HCT116 (cell line): ENCODE data around the gene KRT7. TPM values are rescaled to one million over a fixed set of nuclear protein-coding genes. Genes with fewer than 3 reads are reported as not detected.

Source experiments
- ATAC-seq: fragments of 200-7000 bp; cut with Tn5 transposase; 2 replicates; pipeline ENCODE4 v1.9.1; 2020; ENCODE audit warnings: mild to moderate bottlenecking, moderate library complexity
- BruUV-seq: library from RNA; stranded (reverse); fragments of 400-500 nt; replicated peaks from 2 replicates; lab custom pipeline; 2021; lab: Mats Ljungman, UMichigan
- CTCF ChIA-PET: fragments of 300-600 bp; sonication (Branson Sonifier 250); formaldehyde crosslinking; loops from one replicate; lab custom pipeline; 2021; ENCODE audit warnings: antibody characterized with exemption; lab: Charles Lee
- POLR2A ChIA-PET: fragments of 300-600, 350-600 bp; sonication (Branson Sonifier 250); formaldehyde crosslinking; loops from one replicate; lab custom pipeline; 2021; ENCODE audit warnings: antibody characterized with exemption; lab: Charles Lee
- RAD21 ChIA-PET, 2 experiments: fragments of 300-600 bp; sonication (Branson Sonifier 250); formaldehyde crosslinking; loops; one replicate each; lab custom pipeline; 2023; ENCODE audit warnings: low total read pairs in 2 of 2; ENCODE audit not compliant: uncharacterized antibody in 2 of 2, unreplicated experiment in 2 of 2, low non-redundant PET in 1 of 2; lab: Charles Lee
- DNase-seq: peaks from one replicate; pipeline ENCODE4 v3.0.0-alpha.2; 2010; ENCODE audit warnings: low read depth, low spot score
- H2AFZ ChIP-seq: fragments of 200-600 bp; shearing (Covaris generic), sonication (generic); 2 replicates; pipeline ENCODE4 v1.6.1; 2017; ENCODE audit warnings: low read depth, mixed run types, mixed read lengths, antibody characterized with exemption, low read length; ENCODE audit not compliant: poor library complexity, severe bottlenecking
- H3K27ac ChIP-seq: 2 replicates; pipeline ENCODE4 v1.5.1; 2012; ENCODE audit warnings: low read depth, low read length
- H3K27me3 ChIP-seq: fragments of 200-600 bp; sonication (generic); 2 replicates; pipeline ENCODE4 v1.6.1; 2016; ENCODE audit warnings: mixed run types, low read length, mixed read lengths; ENCODE audit not compliant: insufficient read depth
- H3K36me3 ChIP-seq, 2 experiments: fragments of 200-500 bp in 1 of 2; fragments of 200-600 bp in 1 of 2; sonication (Bioruptor generic) in 1 of 2; sonication (generic) in 1 of 2; 2 replicates each; pipeline versions ENCODE4 v1.5.1 to v1.6.1; 2014 to 2016; ENCODE audit warnings: low read length in 2 of 2, inconsistent platforms in 1 of 2, mixed read lengths in 1 of 2, mixed run types in 1 of 2; ENCODE audit not compliant: insufficient read depth in 2 of 2, control insufficient read depth in 1 of 2
- H3K4me1 ChIP-seq, 2 experiments: fragments of 200-600 bp in 1 of 2; sonication (generic) in 1 of 2; 2 replicates each; pipeline versions ENCODE4 v1.5.1 to v1.6.1; 2012 to 2017; ENCODE audit warnings: low read length in 2 of 2, inconsistent platforms in 1 of 2, mild to moderate bottlenecking in 1 of 2, mixed read lengths in 1 of 2, mixed run types in 1 of 2, moderate library complexity in 1 of 2; ENCODE audit not compliant: insufficient read depth in 2 of 2, control insufficient read depth in 1 of 2
- H3K4me2 ChIP-seq: fragments of 200-600 bp; sonication (generic); 2 replicates; pipeline ENCODE4 v1.6.1; 2017; ENCODE audit warnings: mixed run types, low read length, mixed read lengths
- H3K4me3 ChIP-seq, 2 experiments: fragments of 200-600 bp in 1 of 2; sonication (generic) in 1 of 2; replicated peaks in 1 of 2; 2 replicates each; pipeline ENCODE4 v1.5.1; 2011 to 2016; ENCODE audit warnings: low read length in 2 of 2, control low read depth in 1 of 2, low read depth in 1 of 2, mild to moderate bottlenecking in 1 of 2, mixed read lengths in 1 of 2, mixed run types in 1 of 2
- H3K79me2 ChIP-seq: fragments of 200-600 bp; sonication (generic); 2 replicates; pipeline ENCODE4 v1.6.1; 2017; ENCODE audit warnings: mild to moderate bottlenecking, mixed run types, low read length, moderate library complexity, mixed read lengths; ENCODE audit not compliant: insufficient read depth
- H3K9ac ChIP-seq: fragments of 200-600 bp; sonication (generic); 2 replicates; pipeline ENCODE4 v1.6.1; 2016; ENCODE audit warnings: low read length, mixed read lengths
- H3K9me2 ChIP-seq: fragments of 200-600 bp; sonication (generic), shearing (Covaris generic); 2 replicates; pipeline ENCODE4 v1.6.1; 2017; ENCODE audit warnings: mixed run types, mild to moderate bottlenecking, moderate library complexity; ENCODE audit not compliant: insufficient read depth
- H3K9me3 ChIP-seq, 2 experiments: fragments of 200-500 bp in 1 of 2; fragments of 200-600 bp in 1 of 2; sonication (Bioruptor generic) in 1 of 2; sonication (generic) in 1 of 2; 2 replicates each; pipeline ENCODE4 v1.6.1; 2014 to 2017; ENCODE audit warnings: low read length in 2 of 2, mixed read lengths in 2 of 2, inconsistent platforms in 1 of 2, low read depth in 1 of 2, mild to moderate bottlenecking in 1 of 2, mixed run types in 1 of 2, moderate library complexity in 1 of 2; ENCODE audit not compliant: control insufficient read depth in 1 of 2, insufficient read depth in 1 of 2
- H4K20me1 ChIP-seq: fragments of 200-600 bp; sonication (generic), shearing (Covaris generic); 2 replicates; pipeline ENCODE4 v1.6.1; 2017; ENCODE audit warnings: mixed run types, mild to moderate bottlenecking, moderate library complexity; ENCODE audit not compliant: insufficient read depth
- ATF3 ChIP-seq: IDR thresholded peaks from 2 replicates; pipeline ENCODE4 v1.6.1; 2012
- CEBPB ChIP-seq: IDR thresholded peaks from 2 replicates; pipeline ENCODE4 v1.6.1; 2012; ENCODE audit warnings: low read depth
- ELF1 ChIP-seq: IDR thresholded peaks from 2 replicates; pipeline ENCODE4 v1.6.1; 2012; ENCODE audit warnings: low read depth, borderline replicate concordance
- EZH2 ChIP-seq: fragments of 200-600 bp; sonication (generic); IDR thresholded peaks from 2 replicates; pipeline ENCODE4 v1.6.1; 2017; ENCODE audit warnings: antibody characterized with exemption, mixed run types
- FOSL1 ChIP-seq: IDR thresholded peaks from 2 replicates; pipeline ENCODE4 v1.6.1; 2012; ENCODE audit warnings: low read depth
- POLR2A ChIP-seq: IDR thresholded peaks from 2 replicates; pipeline ENCODE4 v1.7.0; 2011; ENCODE audit warnings: borderline replicate concordance; ENCODE audit not compliant: insufficient read depth, insufficient read length; ENCODE audit errors: extremely low read depth
- RAD21 ChIP-seq: IDR thresholded peaks from 2 replicates; pipeline ENCODE4 v1.6.1; 2012; ENCODE audit warnings: low read depth, mild to moderate bottlenecking
- SIN3A ChIP-seq: IDR thresholded peaks from 2 replicates; pipeline ENCODE4 v1.6.1; 2012; ENCODE audit warnings: low read depth
- SP1 ChIP-seq: IDR thresholded peaks from 2 replicates; pipeline ENCODE4 v1.6.1; 2012; ENCODE audit warnings: low read depth
- SRF ChIP-seq: IDR thresholded peaks from 2 replicates; pipeline ENCODE4 v1.6.1; 2012; ENCODE audit warnings: low read depth
- TCF7L2 ChIP-seq: IDR thresholded peaks from 2 replicates; pipeline ENCODE4 v1.7.0; 2011; ENCODE audit warnings: borderline replicate concordance, inconsistent platforms; ENCODE audit not compliant: insufficient read depth, insufficient read length; ENCODE audit errors: extremely low read depth
- YY1 ChIP-seq: IDR thresholded peaks from 2 replicates; pipeline ENCODE4 v1.6.1; 2011; ENCODE audit warnings: low read length, low read depth, moderate library complexity, mild to moderate bottlenecking; ENCODE audit not compliant: insufficient replicate concordance; ENCODE audit errors: extremely low read depth
- ZNF274 ChIP-seq: fragments of 200-500 bp; sonication (Bioruptor generic); IDR thresholded peaks from 2 replicates; pipeline ENCODE4 v1.6.1; 2014; ENCODE audit warnings: mild to moderate bottlenecking, low read depth, low read length, inconsistent platforms
- intact Hi-C: fragments of 100-400 bp; cut with micrococcal nuclease; formaldehyde crosslinking; loops from 2 replicates; pipeline ENCODE4 v1.10.0; 2022
- total RNA-seq: library from RNA; stranded (reverse); gene quantifications from one replicate; pipeline ENCODE4 v1.2.1, GENCODE V29; 2021; ENCODE audit not compliant: unreplicated experiment
- TF ChIP-seq, protein P1 (sequence below): IDR thresholded peaks from 2 replicates; pipeline ENCODE4 v1.6.1; 2012
- TF ChIP-seq, protein P2 (sequence below), 3 experiments: fragments of 200-600 bp in 1 of 3; sonication (generic) in 1 of 3; IDR thresholded peaks in 2 of 3; conservative IDR thresholded peaks in 1 of 3; 2 replicates each; pipeline ENCODE4 v1.5.1; 2012 to 2017; ENCODE audit warnings: low read depth in 2 of 3, low read length in 2 of 3, antibody characterized with exemption in 1 of 3, borderline replicate concordance in 1 of 3, control low read depth in 1 of 3, mild to moderate bottlenecking in 1 of 3, mixed read lengths in 1 of 3, mixed run types in 1 of 3, moderate library complexity in 1 of 3; ENCODE audit not compliant: insufficient read depth in 1 of 3
- TF ChIP-seq, protein P3 (sequence below): IDR thresholded peaks from 2 replicates; pipeline ENCODE4 v1.6.1; 2012; ENCODE audit warnings: low read depth

The KRT7 gene
- total RNA-seq, 1 experiment from 2014 or later = 72.6 TPM

GRCh38 chr12:52198454-52199215 lies 34.4 kb upstream of the KRT7 start:
- peaks cover 28 to 62% of the 10 kb centered on the region in 2 experiments for H3K4me1 ChIP-seq
- no peak overlapping the region for H3K4me3 ChIP-seq
- no peaks in the 10 kb centered on the region for H3K9me2 ChIP-seq
- ChIA-PET POLR2A (no interaction called here), CTCF (no interaction called here), RAD21 (no interaction called here)
- no peaks in the 10 kb centered on the region for H3K79me2 ChIP-seq
- no peaks in the 10 kb centered on the region for H4K20me1 ChIP-seq
- no peak for ATAC-seq
- TF ChIP-seq, protein P1, sequence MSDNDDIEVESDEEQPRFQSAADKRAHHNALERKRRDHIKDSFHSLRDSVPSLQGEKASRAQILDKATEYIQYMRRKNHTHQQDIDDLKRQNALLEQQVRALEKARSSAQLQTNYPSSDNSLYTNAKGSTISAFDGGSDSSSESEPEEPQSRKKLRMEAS = no peak
- TF ChIP-seq ZNF274 (no peak), FOSL1 (no peak), YY1 (no peak), SIN3A (no peak), ELF1 (no peak), SRF (no peak), RAD21 (no peak), SP1 (no peak), EZH2 (no peak), TCF7L2 (no peak), ATF3 (no peak), CEBPB (no peak), POLR2A (no peak)
- TF ChIP-seq, protein P2, sequence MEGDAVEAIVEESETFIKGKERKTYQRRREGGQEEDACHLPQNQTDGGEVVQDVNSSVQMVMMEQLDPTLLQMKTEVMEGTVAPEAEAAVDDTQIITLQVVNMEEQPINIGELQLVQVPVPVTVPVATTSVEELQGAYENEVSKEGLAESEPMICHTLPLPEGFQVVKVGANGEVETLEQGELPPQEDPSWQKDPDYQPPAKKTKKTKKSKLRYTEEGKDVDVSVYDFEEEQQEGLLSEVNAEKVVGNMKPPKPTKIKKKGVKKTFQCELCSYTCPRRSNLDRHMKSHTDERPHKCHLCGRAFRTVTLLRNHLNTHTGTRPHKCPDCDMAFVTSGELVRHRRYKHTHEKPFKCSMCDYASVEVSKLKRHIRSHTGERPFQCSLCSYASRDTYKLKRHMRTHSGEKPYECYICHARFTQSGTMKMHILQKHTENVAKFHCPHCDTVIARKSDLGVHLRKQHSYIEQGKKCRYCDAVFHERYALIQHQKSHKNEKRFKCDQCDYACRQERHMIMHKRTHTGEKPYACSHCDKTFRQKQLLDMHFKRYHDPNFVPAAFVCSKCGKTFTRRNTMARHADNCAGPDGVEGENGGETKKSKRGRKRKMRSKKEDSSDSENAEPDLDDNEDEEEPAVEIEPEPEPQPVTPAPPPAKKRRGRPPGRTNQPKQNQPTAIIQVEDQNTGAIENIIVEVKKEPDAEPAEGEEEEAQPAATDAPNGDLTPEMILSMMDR (IDR thresholded peaks at IDR 0.05 in 2 of 3, conservative IDR thresholded peaks at IDR 0.05 in 1 of 3; ENCODE audit: borderline replicate concordance in 1 of 3, insufficient read depth in 1 of 3, low read depth in 2 of 3, low read length in 2 of 3) = no peak
- TF ChIP-seq, protein P3, sequence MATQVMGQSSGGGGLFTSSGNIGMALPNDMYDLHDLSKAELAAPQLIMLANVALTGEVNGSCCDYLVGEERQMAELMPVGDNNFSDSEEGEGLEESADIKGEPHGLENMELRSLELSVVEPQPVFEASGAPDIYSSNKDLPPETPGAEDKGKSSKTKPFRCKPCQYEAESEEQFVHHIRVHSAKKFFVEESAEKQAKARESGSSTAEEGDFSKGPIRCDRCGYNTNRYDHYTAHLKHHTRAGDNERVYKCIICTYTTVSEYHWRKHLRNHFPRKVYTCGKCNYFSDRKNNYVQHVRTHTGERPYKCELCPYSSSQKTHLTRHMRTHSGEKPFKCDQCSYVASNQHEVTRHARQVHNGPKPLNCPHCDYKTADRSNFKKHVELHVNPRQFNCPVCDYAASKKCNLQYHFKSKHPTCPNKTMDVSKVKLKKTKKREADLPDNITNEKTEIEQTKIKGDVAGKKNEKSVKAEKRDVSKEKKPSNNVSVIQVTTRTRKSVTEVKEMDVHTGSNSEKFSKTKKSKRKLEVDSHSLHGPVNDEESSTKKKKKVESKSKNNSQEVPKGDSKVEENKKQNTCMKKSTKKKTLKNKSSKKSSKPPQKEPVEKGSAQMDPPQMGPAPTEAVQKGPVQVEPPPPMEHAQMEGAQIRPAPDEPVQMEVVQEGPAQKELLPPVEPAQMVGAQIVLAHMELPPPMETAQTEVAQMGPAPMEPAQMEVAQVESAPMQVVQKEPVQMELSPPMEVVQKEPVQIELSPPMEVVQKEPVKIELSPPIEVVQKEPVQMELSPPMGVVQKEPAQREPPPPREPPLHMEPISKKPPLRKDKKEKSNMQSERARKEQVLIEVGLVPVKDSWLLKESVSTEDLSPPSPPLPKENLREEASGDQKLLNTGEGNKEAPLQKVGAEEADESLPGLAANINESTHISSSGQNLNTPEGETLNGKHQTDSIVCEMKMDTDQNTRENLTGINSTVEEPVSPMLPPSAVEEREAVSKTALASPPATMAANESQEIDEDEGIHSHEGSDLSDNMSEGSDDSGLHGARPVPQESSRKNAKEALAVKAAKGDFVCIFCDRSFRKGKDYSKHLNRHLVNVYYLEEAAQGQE = no peak
- no peaks in the 10 kb centered on the region for H3K9me3 ChIP-seq
- BruUV-seq = no TSS peak
- no peaks in the 10 kb centered on the region for H3K36me3 ChIP-seq
- no peak overlapping the region for H3K27ac ChIP-seq
- no peaks in the 10 kb centered on the region for H3K27me3 ChIP-seq
- no peak for DNase-seq
- intact Hi-C loops = no loop called here
- no peak overlapping the region for H3K9ac ChIP-seq
- 0 out of 2 replicates have a peak overlapping the region, but pooled peaks have one; percentile 23 for H3K4me2 ChIP-seq
- no peak overlapping the region for H2AFZ ChIP-seq
